Esophagus squamous epithelium (tissue), 4 donors: ENCODE results near the gene FBXL15.

Source experiments
- CTCF ChIP-seq, 6 experiments: fragments of 450-650 bp in 4 of 6; fragments of 200-600 bp in 2 of 6; sonication (generic) in 2 of 6; IDR thresholded peaks; one replicate each; pipeline ENCODE4 v1.5.1; 2016 to 2019; ENCODE audit warnings: antibody characterized with exemption in 6 of 6, mild to moderate bottlenecking in 4 of 6, moderate library complexity in 4 of 6
- POLR2A ChIP-seq, 4 donors: fragments of 450-650 bp; IDR thresholded peaks; one replicate each; pipeline ENCODE4 v1.6.1; 2017; ENCODE audit warnings: antibody characterized with exemption in 4 of 4, mild to moderate bottlenecking in 4 of 4, moderate library complexity in 3 of 4

- no peak for TF ChIP-seq CTCF (IDR thresholded peaks at IDR 0.05)
- TF ChIP-seq POLR2A (IDR thresholded peaks at IDR 0.05), result no peak
These were observed 38.7 kb upstream of the FBXL15 start for GRCh38 chr10:102381983-102382382.
